IPS-18a (cell line): ENCODE data around the gene CARD11.

Experiments
- H3K27ac ChIP-seq: one replicate; pipeline ENCODE4 v1.5.1; 2013; ENCODE audit warnings: low read length
- H3K27me3 ChIP-seq: one replicate; pipeline ENCODE4 v1.6.1; 2013; ENCODE audit warnings: mild to moderate bottlenecking, low read length; ENCODE audit not compliant: control insufficient read depth, insufficient read depth
- H3K36me3 ChIP-seq: one replicate; pipeline ENCODE4 v1.6.1; 2013; ENCODE audit warnings: low read depth, low read length; ENCODE audit not compliant: control insufficient read depth
- H3K4me1 ChIP-seq: one replicate; pipeline ENCODE4 v1.6.1; 2013; ENCODE audit warnings: low read depth, low read length; ENCODE audit not compliant: control insufficient read depth
- H3K4me3 ChIP-seq: one replicate; pipeline ENCODE4 v1.5.1; 2013; ENCODE audit warnings: low read length
- H3K9ac ChIP-seq: one replicate; pipeline ENCODE4 v1.6.1; 2013; ENCODE audit warnings: mild to moderate bottlenecking, low read length, moderate library complexity
- H3K9me3 ChIP-seq: one replicate; pipeline ENCODE4 v1.6.1; 2013; ENCODE audit warnings: low read depth, low read length; ENCODE audit not compliant: control insufficient read depth

Gene CARD11

DNA sequence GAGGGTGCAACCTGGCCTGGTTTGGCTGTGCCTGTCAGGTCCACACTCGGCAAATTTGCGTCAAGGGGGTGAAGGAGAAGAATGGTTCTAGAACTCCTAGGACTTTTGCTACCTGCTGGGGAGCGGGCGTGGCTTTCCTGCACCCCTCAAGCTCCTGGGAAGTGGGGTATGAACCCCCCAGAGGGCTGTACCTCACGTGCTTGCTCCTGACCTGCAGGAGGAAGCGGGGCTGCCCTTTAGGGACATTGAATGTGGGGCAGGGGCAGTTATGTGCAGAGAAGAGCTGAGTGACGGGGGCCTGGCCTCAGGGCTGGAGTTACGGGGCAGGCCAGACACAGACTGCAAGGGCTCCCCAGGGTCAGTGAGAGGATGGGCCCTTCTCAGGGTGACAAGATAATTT lies 138.2 kb downstream of the CARD11 start:
- H3K9me3 ChIP-seq = no peaks in the 10 kb centered on the region
- no peak overlapping the region for H3K27ac ChIP-seq
- no peaks in the 10 kb centered on the region for H3K27me3 ChIP-seq
- no peak overlapping the region for H3K9ac ChIP-seq
- no peaks in the 10 kb centered on the region for H3K36me3 ChIP-seq
- no peak overlapping the region for H3K4me3 ChIP-seq
- H3K4me1 ChIP-seq = no peaks in the 10 kb centered on the region

DNA sequence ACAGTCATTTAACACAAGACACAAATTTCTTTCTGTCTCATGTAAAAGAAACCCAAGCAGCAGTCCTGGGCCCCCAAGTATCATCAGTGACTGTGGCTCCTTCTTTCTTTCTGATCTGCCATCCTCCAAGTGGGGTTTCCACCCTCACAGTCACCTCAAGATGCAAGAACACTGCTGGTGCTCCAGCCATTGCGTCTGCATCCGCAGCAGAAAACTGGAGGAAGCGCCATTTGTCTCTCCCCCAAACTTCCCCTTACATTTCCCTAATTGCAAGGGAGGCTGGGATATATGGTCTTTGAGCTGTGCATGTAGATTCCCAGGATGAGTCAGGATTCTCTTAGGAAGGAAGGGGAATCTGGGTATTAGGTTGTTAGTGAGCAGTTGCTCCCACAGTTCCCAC lies 138.6 kb downstream of the CARD11 start:
- H3K27ac ChIP-seq = no peak overlapping the region
- no peaks in the 10 kb centered on the region for H3K36me3 ChIP-seq
- H3K9ac ChIP-seq = no peak overlapping the region
- no peaks in the 10 kb centered on the region for H3K9me3 ChIP-seq
- H3K4me3 ChIP-seq = no peak overlapping the region
- H3K4me1 ChIP-seq = no peaks in the 10 kb centered on the region
- H3K27me3 ChIP-seq = no peaks in the 10 kb centered on the region

DNA sequence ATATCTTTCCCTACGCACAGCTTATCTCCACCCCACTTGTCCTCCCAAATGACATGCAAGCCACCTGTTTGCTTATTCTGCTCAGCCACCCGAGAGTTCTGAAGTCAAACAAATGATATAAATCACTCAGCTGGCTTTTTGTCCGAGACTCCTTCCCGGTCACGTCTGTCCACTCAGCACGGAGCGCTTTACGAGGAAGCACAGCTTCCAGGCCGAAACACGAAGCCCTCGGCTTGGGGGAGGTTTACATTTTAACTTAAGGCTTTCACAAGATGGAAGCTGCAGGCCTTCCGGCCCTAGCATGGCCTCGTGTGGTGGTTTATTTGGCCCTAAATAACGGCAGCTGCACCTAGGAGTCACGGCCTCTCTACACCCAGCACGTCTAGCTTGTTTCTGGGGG lies 139.5 kb downstream of the CARD11 start:
- no peaks in the 10 kb centered on the region for H3K27me3 ChIP-seq
- no peak overlapping the region for H3K4me3 ChIP-seq
- no peaks in the 10 kb centered on the region for H3K9me3 ChIP-seq
- H3K9ac ChIP-seq = no peak overlapping the region
- H3K4me1 ChIP-seq = no peaks in the 10 kb centered on the region
- no peak overlapping the region for H3K27ac ChIP-seq
- H3K36me3 ChIP-seq = no peaks in the 10 kb centered on the region

DNA sequence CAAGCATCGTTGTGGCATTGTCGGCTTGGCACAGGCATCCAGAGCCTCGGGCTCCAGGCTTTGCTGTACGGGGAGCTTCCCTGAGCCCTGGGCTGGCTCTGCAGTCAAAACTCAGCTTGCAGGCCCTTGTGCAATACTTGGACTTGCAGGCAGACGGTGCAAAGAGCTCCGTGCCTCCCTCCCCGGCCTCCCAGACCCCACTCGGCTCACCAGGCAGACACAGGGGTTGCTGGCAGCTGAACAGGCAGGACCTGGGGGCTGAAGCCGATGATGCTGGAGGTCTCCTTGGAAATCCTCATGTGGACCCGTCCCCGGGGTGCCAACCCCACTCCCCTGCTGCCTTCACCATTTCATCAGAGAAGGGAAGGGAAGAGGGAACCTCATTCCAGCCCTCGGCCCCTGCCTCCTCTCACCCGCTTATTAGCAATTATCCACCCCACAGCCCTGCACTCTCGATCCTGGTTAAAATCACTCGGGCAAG lies 139.9 kb downstream of the CARD11 start:
- no peak overlapping the region for H3K27ac ChIP-seq
- no peaks in the 10 kb centered on the region for H3K27me3 ChIP-seq
- no peaks in the 10 kb centered on the region for H3K4me1 ChIP-seq
- no peaks in the 10 kb centered on the region for H3K9me3 ChIP-seq
- no peaks in the 10 kb centered on the region for H3K36me3 ChIP-seq
- H3K4me3 ChIP-seq = no peak overlapping the region
- H3K9ac ChIP-seq = no peak overlapping the region

DNA sequence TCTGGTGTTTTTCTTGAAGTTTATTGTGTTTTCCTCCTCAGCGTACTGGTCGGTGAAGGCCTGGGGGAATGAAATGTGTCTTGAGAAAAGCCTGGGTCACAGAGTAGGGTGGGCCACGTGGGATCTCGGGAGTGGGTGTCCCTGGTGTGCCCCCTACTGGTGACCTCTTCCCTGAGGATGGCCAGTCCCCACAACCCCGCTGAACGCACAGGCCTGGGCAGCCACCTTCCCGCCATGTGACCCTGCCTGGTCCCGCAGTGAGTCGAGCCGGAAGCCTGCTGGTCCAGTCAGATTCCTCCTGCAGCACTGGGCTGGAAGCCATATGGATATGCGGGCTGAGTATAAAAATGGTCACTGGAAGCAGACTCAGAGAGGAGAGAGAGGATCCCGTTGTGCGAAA lies 146.6 kb downstream of the CARD11 start:
- Histone ChIP-seq H3K9ac (no peak overlapping the region), H3K36me3 (no peaks in the 10 kb centered on the region), H3K9me3 (no peaks in the 10 kb centered on the region), H3K4me3 (no peak overlapping the region), H3K4me1 (no peaks in the 10 kb centered on the region), H3K27me3 (no peaks in the 10 kb centered on the region), H3K27ac (no peak overlapping the region)

DNA sequence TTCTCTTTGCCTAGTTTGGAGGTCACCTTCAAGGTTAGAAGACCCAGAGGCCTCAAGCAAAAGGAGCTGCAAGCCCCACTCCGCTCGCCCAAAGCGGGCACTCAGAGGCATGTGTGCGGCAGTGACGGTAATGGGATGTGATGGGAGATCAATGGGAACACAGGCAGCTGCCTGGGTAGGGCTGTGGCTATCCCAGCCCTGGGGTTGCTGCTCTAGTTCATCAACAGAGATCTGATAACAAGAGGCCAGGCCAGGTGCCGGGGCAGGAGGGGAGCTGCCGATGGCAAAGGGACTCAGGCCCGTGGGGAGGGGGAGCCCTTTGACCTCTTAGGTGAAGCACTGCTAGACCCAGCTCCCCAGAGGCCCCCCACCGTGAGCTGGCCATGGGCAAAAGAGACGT lies 147.5 kb downstream of the CARD11 start:
- no peak overlapping the region for H3K27ac ChIP-seq
- no peaks in the 10 kb centered on the region for H3K36me3 ChIP-seq
- no peaks in the 10 kb centered on the region for H3K27me3 ChIP-seq
- H3K4me3 ChIP-seq = no peak overlapping the region
- no peaks in the 10 kb centered on the region for H3K9me3 ChIP-seq
- H3K9ac ChIP-seq = no peak overlapping the region
- H3K4me1 ChIP-seq = no peaks in the 10 kb centered on the region

DNA sequence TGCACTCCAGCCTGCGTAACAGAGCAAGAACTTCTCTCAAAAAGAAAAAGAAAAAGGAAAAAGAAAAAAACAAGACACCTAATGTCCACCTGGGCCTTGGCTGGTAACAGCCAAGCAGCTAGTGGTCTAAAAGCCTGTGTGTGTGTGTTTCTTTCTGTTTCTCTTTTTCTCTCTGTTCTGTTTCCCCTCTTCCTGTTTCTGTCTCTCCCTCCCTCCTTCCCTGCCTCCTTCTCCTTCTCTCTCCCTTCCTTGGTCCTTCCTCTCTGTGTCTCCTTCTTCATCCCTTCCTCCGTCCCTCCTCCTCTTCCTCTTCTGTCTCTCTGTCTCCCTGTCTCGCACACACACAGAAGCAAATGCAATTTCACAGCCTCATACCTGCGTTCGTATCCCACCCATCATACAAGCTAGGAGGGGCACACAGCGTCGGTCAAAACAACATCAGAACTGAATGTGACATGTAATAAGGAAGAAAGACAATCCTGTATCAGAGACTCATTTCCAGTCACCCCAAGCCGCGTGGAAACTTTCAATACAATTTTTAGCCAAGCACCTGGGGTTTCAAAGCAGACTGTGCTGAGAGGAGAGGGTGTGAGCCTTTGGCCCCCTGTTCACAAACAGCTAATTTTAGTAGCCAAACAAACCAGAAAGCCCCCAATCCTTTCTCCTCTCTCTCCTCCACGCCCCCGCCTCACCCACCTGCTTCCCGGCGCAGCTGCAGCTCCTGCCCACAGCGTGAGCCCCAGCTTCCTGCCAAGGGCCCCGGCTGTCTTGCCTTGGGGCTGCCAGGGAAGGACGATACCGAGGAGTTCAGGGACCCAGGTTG lies 149.3 kb downstream of the CARD11 start:
- Histone ChIP-seq H3K9ac (no peak overlapping the region), H3K4me3 (no peak overlapping the region), H3K27me3 (no peaks in the 10 kb centered on the region), H3K9me3 (no peaks in the 10 kb centered on the region), H3K27ac (no peak overlapping the region), H3K4me1 (no peaks in the 10 kb centered on the region), H3K36me3 (no peaks in the 10 kb centered on the region)

DNA sequence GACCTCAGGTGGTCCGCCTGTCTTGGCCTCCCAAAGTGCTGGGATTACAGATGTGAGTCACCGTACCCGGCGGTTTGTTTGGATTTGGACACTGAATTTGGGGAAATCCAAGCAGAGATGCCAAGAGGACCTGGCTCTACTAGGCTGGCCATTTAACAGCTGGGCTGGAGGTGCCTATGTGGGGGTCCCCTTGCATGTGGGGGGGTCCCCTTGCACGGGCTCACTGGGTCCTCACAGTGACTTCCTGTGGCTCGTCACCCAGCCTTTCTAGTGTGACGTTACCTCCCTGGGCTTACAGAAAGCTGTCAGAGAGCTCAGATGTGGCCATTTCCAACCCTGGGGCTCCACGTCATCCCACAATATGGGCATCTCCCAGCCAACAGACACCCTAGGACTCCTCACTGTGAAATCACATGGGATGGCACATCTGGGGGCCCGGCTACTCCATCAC lies 150.2 kb downstream of the CARD11 start:
- H3K36me3 ChIP-seq = no peaks in the 10 kb centered on the region
- H3K9me3 ChIP-seq = no peaks in the 10 kb centered on the region
- no peaks in the 10 kb centered on the region for H3K4me1 ChIP-seq
- no peak overlapping the region for H3K27ac ChIP-seq
- no peak overlapping the region for H3K4me3 ChIP-seq
- H3K9ac ChIP-seq = no peak overlapping the region
- no peaks in the 10 kb centered on the region for H3K27me3 ChIP-seq

DNA sequence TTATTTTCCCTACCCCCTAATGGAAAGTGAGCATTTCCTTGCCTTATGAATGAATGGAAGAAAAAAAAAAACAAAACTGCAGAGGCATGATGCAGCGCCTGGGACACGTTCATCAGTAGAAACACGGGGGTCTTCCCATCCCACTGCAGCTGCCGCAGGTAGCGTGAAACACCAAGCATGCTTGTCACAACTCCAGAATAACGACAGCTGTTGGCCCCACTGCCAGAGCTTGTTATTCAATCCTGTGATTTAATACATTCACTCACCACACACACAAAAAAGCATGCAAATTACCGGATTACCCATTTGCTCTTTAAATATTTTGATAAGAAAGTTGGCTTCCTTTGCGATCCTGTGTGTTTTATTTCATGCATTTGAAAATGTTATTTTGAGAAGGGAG lies 151.1 kb downstream of the CARD11 start:
- Histone ChIP-seq H3K4me3 (no peak overlapping the region), H3K9me3 (no peaks in the 10 kb centered on the region), H3K4me1 (no peaks in the 10 kb centered on the region), H3K9ac (no peak overlapping the region), H3K36me3 (no peaks in the 10 kb centered on the region), H3K27ac (no peak overlapping the region), H3K27me3 (no peaks in the 10 kb centered on the region)

DNA sequence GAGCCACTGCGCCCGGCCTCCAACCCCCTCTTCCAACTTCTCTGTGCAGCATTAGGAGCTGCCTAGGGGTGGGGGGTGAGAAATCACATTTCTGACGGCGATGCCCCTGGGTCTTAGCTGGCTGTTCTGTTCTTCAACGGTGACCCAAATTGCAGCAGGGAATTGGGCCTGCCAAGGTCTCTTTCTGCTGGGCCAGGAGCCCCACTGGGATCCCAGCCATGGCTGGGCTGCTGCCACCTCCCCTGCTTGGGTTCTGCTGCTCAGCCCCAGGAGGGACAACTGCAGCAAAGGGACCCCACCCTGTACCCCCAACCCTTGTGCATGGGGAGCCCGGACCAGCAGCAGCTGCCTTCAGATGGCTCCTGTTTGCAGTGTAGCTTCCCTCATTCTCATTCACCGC lies 155.9 kb downstream of the CARD11 start:
- H3K27me3 ChIP-seq = no peaks in the 10 kb centered on the region
- no peaks in the 10 kb centered on the region for H3K4me1 ChIP-seq
- no peak overlapping the region for H3K9ac ChIP-seq
- H3K36me3 ChIP-seq = no peaks in the 10 kb centered on the region
- no peak overlapping the region for H3K4me3 ChIP-seq
- H3K27ac ChIP-seq = no peak overlapping the region
- no peaks in the 10 kb centered on the region for H3K9me3 ChIP-seq

DNA sequence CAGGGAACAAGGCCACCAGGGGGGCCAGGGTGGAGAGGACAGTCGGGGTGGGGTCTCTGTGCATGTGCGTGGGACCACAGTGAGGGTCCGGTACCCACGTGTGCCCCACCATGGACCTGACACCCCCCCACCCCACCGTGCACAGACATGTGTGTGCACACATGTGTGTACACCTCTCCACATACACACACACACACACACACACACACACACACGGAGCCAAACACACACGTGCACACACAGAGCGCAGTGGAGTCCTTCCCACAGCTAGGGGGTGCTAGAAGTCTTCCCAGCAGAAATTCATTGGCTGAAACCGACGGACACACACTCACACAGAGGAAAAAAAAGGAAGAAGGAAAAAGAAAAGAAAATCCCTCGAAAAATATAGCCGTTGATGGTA lies 156.8 kb downstream of the CARD11 start:
- H3K4me1 ChIP-seq = no peaks in the 10 kb centered on the region
- H3K27ac ChIP-seq = no peak overlapping the region

DNA sequence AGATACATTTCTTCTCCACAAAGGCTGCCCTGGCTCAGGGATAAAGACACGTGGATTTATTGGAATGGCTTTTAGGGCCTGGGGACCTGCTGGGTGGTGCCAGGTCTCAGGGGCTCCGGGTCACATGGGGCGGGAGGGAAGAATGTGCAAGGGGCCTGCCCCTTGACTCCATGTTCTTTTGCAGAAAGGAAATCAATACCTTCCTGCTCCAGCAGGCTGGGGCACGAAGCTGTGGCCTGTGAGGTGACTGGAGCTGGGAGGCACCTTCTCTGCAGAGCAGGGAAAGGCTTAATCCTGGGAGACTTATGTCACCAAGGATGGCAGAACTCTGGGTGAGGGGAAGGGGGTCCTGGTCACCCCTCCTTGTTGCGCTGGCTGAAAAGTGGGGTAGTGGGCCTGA lies 157.3 kb downstream of the CARD11 start:
- no peak overlapping the region for H3K4me3 ChIP-seq
- no peak overlapping the region for H3K9ac ChIP-seq
- H3K36me3 ChIP-seq = no peaks in the 10 kb centered on the region
- H3K9me3 ChIP-seq = no peaks in the 10 kb centered on the region
- no peak overlapping the region for H3K27ac ChIP-seq
- H3K27me3 ChIP-seq = no peaks in the 10 kb centered on the region
- H3K4me1 ChIP-seq = no peaks in the 10 kb centered on the region

More for the DNA sequence above, 156.8 kb downstream of the CARD11 start:
- no peak overlapping the region for H3K9ac ChIP-seq
- H3K36me3 ChIP-seq = no peaks in the 10 kb centered on the region
- H3K9me3 ChIP-seq = no peaks in the 10 kb centered on the region
- H3K4me3 ChIP-seq = no peak overlapping the region
- no peaks in the 10 kb centered on the region for H3K27me3 ChIP-seq
